Kidney (tissue), 14 donors: ENCODE measurements around the gene PPFIA4. TPM values are rescaled to one million over a fixed set of nuclear protein-coding genes. Genes with fewer than 3 reads are reported as not detected.
"Not testable (repeated sequence)": the region's sequence is repeated elsewhere in the genome, so short reads cannot be mapped to it uniquely, and the experiment has no call there.

ENCODE experiments used
- DNase-seq, 5 donors: peaks; one replicate each; pipeline ENCODE4 v3.0.0-alpha.2; 2013 to 2020
- FAIRE-seq: peaks from 2 replicates; lab custom pipeline; 2012; peaks lifted over from hg19 to GRCh38; lab: Jason Lieb, UNC
- H3K27ac ChIP-seq, 2 donors: one replicate each; pipeline ENCODE4 v1.7.0; 2013; ENCODE audit warnings: low read depth in 2 of 2, low read length in 2 of 2, inconsistent platforms in 1 of 2
- H3K27me3 ChIP-seq: one replicate; pipeline ENCODE4 v1.7.1; 2013; ENCODE audit warnings: low read length, inconsistent platforms; ENCODE audit not compliant: control insufficient read depth, insufficient read depth
- H3K36me3 ChIP-seq, 3 donors: one replicate each; pipeline versions ENCODE4 v1.7.0 to v1.7.1; 2013; ENCODE audit warnings: low read length in 3 of 3, control low read depth in 1 of 3, inconsistent platforms in 1 of 3; ENCODE audit not compliant: insufficient read depth in 3 of 3, control insufficient read depth in 2 of 3
- H3K4me1 ChIP-seq, 3 donors: one replicate each; pipeline versions ENCODE4 v1.7.0 to v1.7.1; 2013; ENCODE audit warnings: low read length in 3 of 3, inconsistent platforms in 1 of 3, low read depth in 1 of 3; ENCODE audit not compliant: control insufficient read depth in 2 of 3, insufficient read depth in 2 of 3
- H3K4me3 ChIP-seq, 3 donors: one replicate each; pipeline versions ENCODE4 v1.7.0 to v1.8.1; 2013; ENCODE audit warnings: low read length in 3 of 3, control low read depth in 1 of 3, inconsistent platforms in 1 of 3
- H3K9ac ChIP-seq, 3 donors: one replicate each; pipeline versions ENCODE4 v1.7.0 to v1.7.1; 2013; ENCODE audit warnings: low read length in 3 of 3, control low read depth in 1 of 3, inconsistent platforms in 1 of 3
- H3K9me3 ChIP-seq, 3 donors: one replicate each; pipeline versions ENCODE4 v1.7.0 to v1.7.1; 2013; ENCODE audit warnings: low read length in 3 of 3, control low read depth in 1 of 3, inconsistent platforms in 1 of 3; ENCODE audit not compliant: control insufficient read depth in 2 of 3, insufficient read depth in 1 of 3
- intact Hi-C: fragments of 100-400 bp; cut with DNase I; formaldehyde crosslinking; loops from one replicate; pipeline ENCODE4 v1.11.1; 2022
- polyA plus RNA-seq: library from polyadenylated mRNA; stranded (reverse); fragments of 350-450 nt; fragmentation: Illumina TruSeq; extraction: RNeasy Lipid Tissue Mini Kit (QIAGEN cat#74804); gene quantifications from one replicate; pipeline ENCODE4 v1.2.3, GENCODE V29; 2014; ENCODE audit warnings: low read depth, low replicate concordance; ENCODE audit not compliant: insufficient read depth
- total RNA-seq: library from RNA; stranded (reverse); fragmentation: NEBNext Ultra II Directional; extraction: Animal tissue kit (Norgen Biotek cat#: 25700); gene quantifications from one replicate; pipeline ENCODE4 v1.2.1, GENCODE V29; 2021
- TF ChIP-seq, protein P1 (sequence below): IDR thresholded peaks from 3 replicates; pipeline ENCODE4 v1.5.1; 2012; ENCODE audit warnings: mild to moderate bottlenecking, moderate library complexity, borderline replicate concordance; ENCODE audit not compliant: insufficient read depth; ENCODE audit errors: extremely low read depth
- donor health status: control.
- donor health status: control.
- donor health status: control.
- donor health status: control.
- donor health status: control.
- donor health status: DM: yes; HTN: yes; CAD: no.
- donor health status: Normal renal cell carcinoma (clear cell type).

PPFIA4 gene
- total and polyA plus RNA-seq, 2 donors from 2014 or later: 1.7 to 5.2 TPM

GRCh38 chr1:202981939-202982338 lies 44.4 kb upstream of the PPFIA4 start:
- no peak for FAIRE-seq
- Histone ChIP-seq H3K27me3 (no peaks in the 10 kb centered on the region), H3K36me3 (no peaks in the 10 kb centered on the region), H3K4me3 (no peak overlapping the region), H3K9ac (no peak overlapping the region), H3K27ac (no peak overlapping the region), H3K9me3 (no peaks in the 10 kb centered on the region), H3K4me1 (no peaks in the 10 kb centered on the region)
- TF ChIP-seq, protein P1, sequence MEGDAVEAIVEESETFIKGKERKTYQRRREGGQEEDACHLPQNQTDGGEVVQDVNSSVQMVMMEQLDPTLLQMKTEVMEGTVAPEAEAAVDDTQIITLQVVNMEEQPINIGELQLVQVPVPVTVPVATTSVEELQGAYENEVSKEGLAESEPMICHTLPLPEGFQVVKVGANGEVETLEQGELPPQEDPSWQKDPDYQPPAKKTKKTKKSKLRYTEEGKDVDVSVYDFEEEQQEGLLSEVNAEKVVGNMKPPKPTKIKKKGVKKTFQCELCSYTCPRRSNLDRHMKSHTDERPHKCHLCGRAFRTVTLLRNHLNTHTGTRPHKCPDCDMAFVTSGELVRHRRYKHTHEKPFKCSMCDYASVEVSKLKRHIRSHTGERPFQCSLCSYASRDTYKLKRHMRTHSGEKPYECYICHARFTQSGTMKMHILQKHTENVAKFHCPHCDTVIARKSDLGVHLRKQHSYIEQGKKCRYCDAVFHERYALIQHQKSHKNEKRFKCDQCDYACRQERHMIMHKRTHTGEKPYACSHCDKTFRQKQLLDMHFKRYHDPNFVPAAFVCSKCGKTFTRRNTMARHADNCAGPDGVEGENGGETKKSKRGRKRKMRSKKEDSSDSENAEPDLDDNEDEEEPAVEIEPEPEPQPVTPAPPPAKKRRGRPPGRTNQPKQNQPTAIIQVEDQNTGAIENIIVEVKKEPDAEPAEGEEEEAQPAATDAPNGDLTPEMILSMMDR: no peak
- no peak for DNase-seq
- intact Hi-C loops: no loop called here

GRCh38 chr1:202982715-202983430 lies 43.4 kb upstream of the PPFIA4 start:
- Histone ChIP-seq H3K4me1 (no peaks in the 10 kb centered on the region), H3K4me3 (no peak overlapping the region), H3K9me3 (no peaks in the 10 kb centered on the region), H3K27me3 (no peaks in the 10 kb centered on the region), H3K9ac (no peak overlapping the region), H3K36me3 (no peaks in the 10 kb centered on the region), H3K27ac (no peak overlapping the region)
- DNase-seq (no peak), FAIRE-seq (no peak)
- intact Hi-C loops: no loop called here
- TF ChIP-seq, protein P1: no peak

DNA sequence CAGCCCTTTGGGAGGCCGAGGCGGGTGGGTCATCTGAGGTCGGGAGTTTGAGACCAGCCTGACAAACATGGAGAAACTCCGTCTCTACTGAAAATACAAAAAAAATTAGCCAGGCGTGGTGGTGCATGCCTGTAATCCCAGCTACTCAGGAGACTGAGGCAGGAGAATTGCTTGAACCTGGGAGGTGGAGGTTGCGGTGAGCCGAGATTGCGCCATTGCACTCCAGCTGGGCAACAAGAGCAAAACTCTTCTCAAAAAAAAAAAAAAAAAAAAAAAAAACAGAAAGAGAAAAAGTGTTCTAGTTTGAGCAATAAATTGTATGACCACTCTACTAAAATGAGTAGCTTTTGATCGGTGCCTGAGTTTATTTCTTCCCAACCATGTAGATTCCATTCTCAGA lies 40.2 kb upstream of the PPFIA4 start:
- H3K4me1 ChIP-seq, H3K9ac ChIP-seq, H3K27me3 ChIP-seq, H3K4me3 ChIP-seq, H3K36me3 ChIP-seq, H3K27ac ChIP-seq, FAIRE-seq, DNase-seq, intact Hi-C loops, H3K9me3 ChIP-seq: not testable (repeated sequence)

- H3K27me3 ChIP-seq: no peaks in the 10 kb centered on the region
- TF ChIP-seq, protein P1: no peak
- H3K4me3 ChIP-seq: no peak overlapping the region
These were observed 39.0 kb upstream of the PPFIA4 start for GRCh38 chr1:202987255-202987654.

More at GRCh38 chr1:202987255-202987654, 39.0 kb upstream of the PPFIA4 start:
- Histone ChIP-seq H3K9ac (no peak overlapping the region), H3K36me3 (no peaks in the 10 kb centered on the region), H3K4me1 (no peaks in the 10 kb centered on the region), H3K9me3 (no peaks in the 10 kb centered on the region), H3K27ac (no peak overlapping the region)
- no peak for FAIRE-seq
- no peak for DNase-seq
- intact Hi-C loops: no loop called here
